Endothelial cell (in vitro differentiated cells): Measurements from ENCODE around the gene VAV2. TPM values are rescaled to one million over a fixed set of nuclear protein-coding genes. Genes with fewer than 3 reads are reported as not detected.
A peak's percentile ranks its signal among the peaks of the same experiment; 100 is the strongest.

Experiments used
- DNase-seq: peaks from one replicate; pipeline ENCODE4 v3.0.0; 2021; ENCODE audit warnings: low spot score
- H3K27ac Mint-ChIP-seq: one replicate; pipeline ENCODE4 v1.8.0; 2021; ENCODE audit warnings: mixed read lengths, inconsistent platforms; ENCODE audit not compliant: unreplicated experiment
- H3K27me3 Mint-ChIP-seq: one replicate; pipeline ENCODE4 v1.8.0; 2021; ENCODE audit warnings: mild to moderate bottlenecking, moderate library complexity, mixed read lengths, inconsistent platforms; ENCODE audit not compliant: unreplicated experiment
- H3K36me3 Mint-ChIP-seq: one replicate; pipeline ENCODE4 v1.8.0; 2021; ENCODE audit warnings: mild to moderate bottlenecking, low read depth, mixed read lengths, inconsistent platforms; ENCODE audit not compliant: unreplicated experiment
- H3K4me1 Mint-ChIP-seq: one replicate; pipeline ENCODE4 v1.8.0; 2021; ENCODE audit warnings: mild to moderate bottlenecking, mixed read lengths, inconsistent platforms; ENCODE audit not compliant: unreplicated experiment
- H3K4me3 Mint-ChIP-seq: one replicate; pipeline ENCODE4 v1.8.0; 2021; ENCODE audit warnings: mild to moderate bottlenecking, mixed read lengths, inconsistent platforms; ENCODE audit not compliant: unreplicated experiment
- H3K9me3 Mint-ChIP-seq: one replicate; pipeline ENCODE4 v1.8.0; 2021; ENCODE audit warnings: mixed read lengths, inconsistent platforms; ENCODE audit not compliant: unreplicated experiment
- CTCF ChIP-seq: fragments of 200-600 bp; sonication (generic); IDR thresholded peaks from one replicate; pipeline ENCODE4 v1.5.0; 2021; ENCODE audit warnings: antibody characterized with exemption; ENCODE audit not compliant: unreplicated experiment
- total RNA-seq: library from RNA; stranded (reverse); fragmentation: NEBNext Ultra II Directional; extraction: Animal tissue kit (Norgen Biotek cat#: 25700); gene quantifications from one replicate; pipeline ENCODE4 v1.2.1, GENCODE V29; 2021; ENCODE audit not compliant: unreplicated experiment

VAV2 gene
- total RNA-seq, 1 donor from 2014 or later = 27.2 TPM

GRCh38 chr9:133759946-133760345, 232.2 kb downstream of the VAV2 start:
- no peak for TF ChIP-seq CTCF
- no peaks in the 10 kb centered on the region for H3K9me3 Mint-ChIP-seq
- H3K4me3 Mint-ChIP-seq = no peak overlapping the region
- peaks cover 4% of the 10 kb centered on the region for H3K27me3 Mint-ChIP-seq
- H3K36me3 Mint-ChIP-seq = peaks cover 20% of the 10 kb centered on the region
- no peak for DNase-seq
- no peak overlapping the region for H3K27ac Mint-ChIP-seq
- no peaks in the 10 kb centered on the region for H3K4me1 Mint-ChIP-seq

GRCh38 chr9:133759146-133759900, 232.8 kb downstream of the VAV2 start:
- H3K27ac Mint-ChIP-seq = no peak overlapping the region

GRCh38 chr9:133758228-133758627, 233.9 kb downstream of the VAV2 start:
- Mint-ChIP-seq H3K9me3 (peaks cover 3% of the 10 kb centered on the region), H3K4me1 (no peaks in the 10 kb centered on the region), H3K4me3 (no peak overlapping the region), H3K36me3 (peaks cover 24% of the 10 kb centered on the region), H3K27ac (no peak overlapping the region), H3K27me3 (peaks cover 10% of the 10 kb centered on the region)
- no peak for TF ChIP-seq CTCF
- DNase-seq = no peak

More at GRCh38 chr9:133759146-133759900, 232.8 kb downstream of the VAV2 start:
- H3K4me1 Mint-ChIP-seq = no peaks in the 10 kb centered on the region
- TF ChIP-seq CTCF = no peak
- peaks cover 10% of the 10 kb centered on the region for H3K27me3 Mint-ChIP-seq
- H3K4me3 Mint-ChIP-seq = no peak overlapping the region
- H3K36me3 Mint-ChIP-seq = peaks cover 23% of the 10 kb centered on the region
- DNase-seq = no peak
- H3K9me3 Mint-ChIP-seq = no peaks in the 10 kb centered on the region

- no peak overlapping the region for H3K27ac Mint-ChIP-seq
- no peak for TF ChIP-seq CTCF
- H3K4me1 Mint-ChIP-seq = no peaks in the 10 kb centered on the region
- H3K4me3 Mint-ChIP-seq = peak overlapping the region; percentile 35
- peaks cover 9% of the 10 kb centered on the region for H3K27me3 Mint-ChIP-seq
- peaks cover 24% of the 10 kb centered on the region for H3K36me3 Mint-ChIP-seq
- peaks cover 3% of the 10 kb centered on the region for H3K9me3 Mint-ChIP-seq
- DNase-seq = no peak
Observed at GRCh38 chr9:133754688-133755227, 237.4 kb downstream of the VAV2 start.

GRCh38 chr9:133754187-133754586, 237.9 kb downstream of the VAV2 start:
- no peak overlapping the region for H3K27ac Mint-ChIP-seq
- H3K27me3 Mint-ChIP-seq = peaks cover 9% of the 10 kb centered on the region
- H3K36me3 Mint-ChIP-seq = peaks cover 24% of the 10 kb centered on the region
- H3K9me3 Mint-ChIP-seq = peaks cover 3% of the 10 kb centered on the region
- no peaks in the 10 kb centered on the region for H3K4me1 Mint-ChIP-seq
- no peak overlapping the region for H3K4me3 Mint-ChIP-seq
- DNase-seq = no peak
- no peak for TF ChIP-seq CTCF
